Stimulated activated CD8-positive, alpha-beta memory T cell treated with anti-CD3 and anti-CD28 coated beads, Interleukin-7, amount 100 ng/mL, for 4 hours (primary cell): Measurements from ENCODE around the gene SLC25A22.

ENCODE experiments used
- DNase-seq, 2 donors: peaks; one replicate each; pipeline ENCODE4 v3.0.0-alpha.2; 2020; ENCODE audit warnings: low read depth in 2 of 2

Gene SLC25A22

GRCh38 chr11:747158-748006 is 50.7 kb downstream of the SLC25A22 start, which contains the start of gene TALDO1:
Gene TALDO1, plus strand, starts transcription at chr11:747464. Its CDS starts 18 bp downstream, at chr11:747482.
- DNase-seq, result peak; percentile 49 to 79

- no peak for DNase-seq
Observed at GRCh38 chr11:746289-747157, 51.6 kb downstream of the SLC25A22 start.

DNA sequence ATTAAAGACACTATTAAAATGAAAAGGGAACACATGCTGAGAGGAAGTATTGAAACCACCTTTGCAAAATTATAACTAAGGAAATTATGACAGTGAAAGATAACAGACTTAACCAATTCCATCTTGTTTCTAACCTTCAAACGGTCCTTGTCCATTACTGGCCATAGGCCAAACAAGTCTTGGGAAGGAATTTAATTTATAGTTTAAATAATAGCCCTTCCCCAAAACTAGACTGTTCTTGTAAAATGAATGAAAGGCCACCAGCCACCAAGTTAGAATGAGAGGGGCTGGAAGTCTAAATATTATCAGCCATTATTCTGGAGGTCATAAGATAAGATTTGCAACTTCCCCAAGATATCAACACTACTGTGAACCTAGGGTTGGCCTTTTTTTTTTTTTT is 52.7 kb downstream of the SLC25A22 start:
- DNase-seq, result no peak

DNA sequence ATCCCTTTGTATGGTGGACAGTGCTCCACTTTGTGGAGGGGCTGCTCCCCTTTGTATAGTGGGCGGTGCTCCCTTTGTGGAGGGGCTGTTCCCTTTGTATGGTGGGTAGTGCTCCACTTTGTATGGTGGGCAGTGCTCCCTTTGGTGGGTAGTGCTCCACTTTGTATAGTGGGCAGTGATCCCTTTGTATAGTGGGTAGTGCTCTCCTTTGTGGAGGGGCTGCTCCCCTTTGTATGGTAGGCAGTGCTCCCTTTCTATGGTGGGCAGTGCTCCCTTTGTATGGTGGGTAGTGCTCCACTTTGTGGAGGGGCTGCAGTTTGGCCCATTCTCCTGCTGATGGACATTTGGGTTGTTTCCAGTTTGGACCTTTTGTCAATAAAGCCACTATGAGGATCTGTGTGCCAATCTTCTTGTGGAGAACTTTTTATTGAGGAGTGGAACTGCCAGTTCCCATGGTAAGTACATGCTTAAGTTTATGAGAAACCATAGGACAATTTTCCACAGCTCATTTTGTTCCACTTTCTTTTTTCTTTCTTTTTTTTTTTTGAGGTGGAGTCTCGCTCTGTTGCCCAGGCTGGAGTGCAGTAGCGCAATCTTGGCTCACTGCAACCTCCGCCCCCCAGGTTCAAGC is 55.4 kb downstream of the SLC25A22 start:
- no peak for DNase-seq

- no peak for DNase-seq
Observed at GRCh38 chr11:742156-742546, 55.9 kb downstream of the SLC25A22 start.
